OCI-LY3 (cell line): ENCODE results near the gene IGFBP7.

Experiments used
- H2AFZ ChIP-seq: fragments of 200-600, 300-600 bp; shearing (Covaris generic); 2 replicates; pipeline ENCODE4 v1.6.0; 2014; ENCODE audit warnings: antibody characterized with exemption, low read depth, low read length
- H3K27ac ChIP-seq: fragments of 200-600, 300-600 bp; sonication (generic); 2 replicates; pipeline ENCODE4 v1.5.1; 2014; ENCODE audit warnings: mild to moderate bottlenecking, low read length, moderate library complexity, mixed read lengths
- H3K27me3 ChIP-seq: fragments of 200-600, 300-600 bp; sonication (generic); 2 replicates; pipeline ENCODE4 v1.6.1; 2014; ENCODE audit warnings: low read depth, low read length, mixed read lengths
- H3K36me3 ChIP-seq: fragments of 200-600, 300-600 bp; sonication (generic); replicated peaks from 2 replicates; pipeline ENCODE3; 2014; ENCODE audit warnings: low read depth, low read length, mixed read lengths
- H3K4me1 ChIP-seq: fragments of 300-600, 200-600 bp; sonication (generic); 2 replicates; pipeline ENCODE4 v1.6.1; 2014; ENCODE audit warnings: low read length, mixed read lengths
- H3K4me2 ChIP-seq: fragments of 200-600, 300-600 bp; sonication (generic); 2 replicates; pipeline ENCODE4 v1.6.1; 2014; ENCODE audit warnings: low read length, mixed read lengths
- H3K4me3 ChIP-seq: fragments of 300-600, 200-600 bp; sonication (generic); 2 replicates; pipeline ENCODE4 v1.5.1; 2014; ENCODE audit warnings: antibody characterized with exemption, mild to moderate bottlenecking, low read length, moderate library complexity
- H3K79me2 ChIP-seq: fragments of 300-600, 200-600 bp; shearing (Covaris generic); 2 replicates; pipeline ENCODE4 v1.6.1; 2014; ENCODE audit warnings: mild to moderate bottlenecking, low read length, mixed read lengths
- H3K9ac ChIP-seq: fragments of 300-600, 200-600 bp; shearing (Covaris generic); 2 replicates; pipeline ENCODE4 v1.6.0; 2014; ENCODE audit warnings: mild to moderate bottlenecking, low read length, moderate library complexity
- H3K9me3 ChIP-seq: fragments of 200-600, 300-600 bp; shearing (Covaris generic); 2 replicates; pipeline ENCODE4 v1.6.1; 2014; ENCODE audit warnings: low read length, mixed read lengths; ENCODE audit not compliant: insufficient read depth
- H4K20me1 ChIP-seq: fragments of 200-600, 300-600 bp; sonication (generic); 2 replicates; pipeline ENCODE4 v1.6.1; 2016; ENCODE audit warnings: low read length, mixed read lengths; ENCODE audit not compliant: insufficient read depth
- EZH2phosphoT487 ChIP-seq: fragments of 200-600 bp; shearing (Covaris generic); IDR thresholded peaks from 2 replicates; pipeline ENCODE4 v1.6.1; 2018; ENCODE audit warnings: antibody characterized with exemption, mixed run types, low read depth
- TF ChIP-seq, protein P1 (sequence below): fragments of 200-600, 300-600 bp; sonication (generic); IDR thresholded peaks from 2 replicates; pipeline ENCODE4 v1.5.1; 2014; ENCODE audit warnings: antibody characterized with exemption, low read length, low read depth

The IGFBP7 gene

DNA sequence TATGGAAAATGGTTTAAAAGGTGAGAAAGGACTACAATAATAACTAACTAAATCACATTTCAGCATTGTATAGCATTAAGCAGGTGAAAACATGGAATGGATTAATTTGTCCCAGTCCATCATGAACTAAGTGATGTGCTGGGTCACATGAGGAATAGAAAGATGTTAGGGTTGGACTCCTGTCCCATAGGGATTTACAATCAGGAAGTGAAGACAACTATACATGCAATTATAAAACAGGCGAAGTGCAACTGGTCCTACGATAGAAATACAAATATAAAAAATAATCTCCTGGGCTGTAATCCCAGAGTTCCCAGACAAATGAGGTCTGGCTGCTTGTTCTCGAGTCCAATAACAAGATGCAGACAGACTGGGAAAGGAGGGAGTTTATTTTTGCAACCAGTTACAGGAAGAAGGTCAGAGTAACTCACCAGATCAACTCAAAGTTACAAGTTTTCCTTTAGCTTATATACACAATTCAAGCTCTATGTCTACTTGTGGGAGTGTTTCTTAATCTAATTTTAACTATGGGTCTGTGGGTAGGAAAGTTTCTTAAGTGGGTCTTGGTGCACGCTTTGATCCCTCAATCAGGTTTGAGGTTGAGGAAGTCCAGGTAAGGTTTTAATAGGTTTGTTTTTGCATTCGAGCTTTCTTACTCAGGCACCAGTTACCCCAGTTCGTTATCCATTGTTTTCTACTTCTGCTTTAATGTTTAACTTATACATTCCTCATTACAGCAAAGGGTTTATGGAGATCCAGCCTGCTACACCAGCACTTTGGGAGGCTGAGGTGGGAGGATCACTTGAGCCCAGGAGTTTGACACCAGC is 50.1 kb downstream of the IGFBP7 start:
- Histone ChIP-seq H3K9ac (no peak overlapping the region), H3K4me1 (no peaks in the 10 kb centered on the region; the same call in 1 of the 2 replicates), H2AFZ (no peak overlapping the region), H3K27me3 (no peaks in the 10 kb centered on the region; the same call in 1 of the 2 replicates), H3K4me2 (no peak overlapping the region), H3K27ac (no peak overlapping the region), H3K4me3 (no peak overlapping the region), H3K36me3 (no peaks in the 10 kb centered on the region), H3K79me2 (no peaks in the 10 kb centered on the region), H4K20me1 (no peaks in the 10 kb centered on the region), H3K9me3 (no peaks in the 10 kb centered on the region)
- no peak for TF ChIP-seq EZH2phosphoT487
- TF ChIP-seq, protein P1, sequence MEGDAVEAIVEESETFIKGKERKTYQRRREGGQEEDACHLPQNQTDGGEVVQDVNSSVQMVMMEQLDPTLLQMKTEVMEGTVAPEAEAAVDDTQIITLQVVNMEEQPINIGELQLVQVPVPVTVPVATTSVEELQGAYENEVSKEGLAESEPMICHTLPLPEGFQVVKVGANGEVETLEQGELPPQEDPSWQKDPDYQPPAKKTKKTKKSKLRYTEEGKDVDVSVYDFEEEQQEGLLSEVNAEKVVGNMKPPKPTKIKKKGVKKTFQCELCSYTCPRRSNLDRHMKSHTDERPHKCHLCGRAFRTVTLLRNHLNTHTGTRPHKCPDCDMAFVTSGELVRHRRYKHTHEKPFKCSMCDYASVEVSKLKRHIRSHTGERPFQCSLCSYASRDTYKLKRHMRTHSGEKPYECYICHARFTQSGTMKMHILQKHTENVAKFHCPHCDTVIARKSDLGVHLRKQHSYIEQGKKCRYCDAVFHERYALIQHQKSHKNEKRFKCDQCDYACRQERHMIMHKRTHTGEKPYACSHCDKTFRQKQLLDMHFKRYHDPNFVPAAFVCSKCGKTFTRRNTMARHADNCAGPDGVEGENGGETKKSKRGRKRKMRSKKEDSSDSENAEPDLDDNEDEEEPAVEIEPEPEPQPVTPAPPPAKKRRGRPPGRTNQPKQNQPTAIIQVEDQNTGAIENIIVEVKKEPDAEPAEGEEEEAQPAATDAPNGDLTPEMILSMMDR = no peak

DNA sequence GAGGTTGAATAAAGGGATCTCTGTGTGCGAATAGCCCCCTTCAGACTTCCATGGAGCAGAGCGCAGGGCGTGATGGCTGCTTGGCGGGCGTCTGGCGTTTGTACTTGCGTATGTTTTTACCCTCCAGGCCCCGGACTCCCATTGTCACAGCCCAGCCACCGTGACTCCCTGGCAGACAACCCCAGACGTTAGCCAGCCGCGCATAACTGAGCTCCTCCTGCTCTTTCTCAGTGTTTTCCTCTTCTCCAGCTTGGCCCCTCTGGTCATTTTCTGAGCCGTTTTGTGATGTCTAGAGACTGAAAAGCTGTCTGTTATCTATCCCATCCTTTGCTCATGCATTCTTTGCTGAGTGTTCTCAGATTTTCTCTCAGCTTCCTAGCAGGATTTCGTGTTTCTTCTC is 54.3 kb downstream of the IGFBP7 start:
- Histone ChIP-seq H3K4me3 (no peak overlapping the region), H3K79me2 (no peaks in the 10 kb centered on the region), H3K27me3 (no peaks in the 10 kb centered on the region; the same call in 1 of the 2 replicates), H3K27ac (no peak overlapping the region), H3K4me2 (no peak overlapping the region), H3K9me3 (no peaks in the 10 kb centered on the region), H3K9ac (no peak overlapping the region), H2AFZ (no peak overlapping the region), H4K20me1 (no peaks in the 10 kb centered on the region), H3K36me3 (no peaks in the 10 kb centered on the region), H3K4me1 (no peaks in the 10 kb centered on the region; the same call in 1 of the 2 replicates)
- TF ChIP-seq EZH2phosphoT487 = no peak
- TF ChIP-seq, protein P1 = no peak

DNA sequence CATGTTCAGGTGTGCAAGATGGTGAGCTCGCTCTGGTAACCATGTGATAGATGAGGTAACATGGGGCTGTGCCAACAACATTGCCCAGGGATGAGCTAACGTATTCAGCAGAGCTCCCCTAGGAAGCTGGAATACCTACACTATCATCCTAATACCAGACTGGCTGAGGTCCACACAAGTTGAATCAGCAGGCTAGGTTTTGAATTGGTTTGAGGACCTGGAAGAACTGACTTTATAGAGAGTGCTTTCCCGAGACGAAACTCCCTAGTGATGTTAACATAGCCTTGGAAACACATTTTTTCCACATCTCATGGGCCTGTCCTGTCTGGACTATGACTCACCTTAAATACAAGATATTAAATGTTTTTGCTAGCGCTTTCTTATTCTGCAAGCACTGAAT is 56.7 kb downstream of the IGFBP7 start:
- Histone ChIP-seq H3K36me3 (no peaks in the 10 kb centered on the region), H3K9ac (no peak overlapping the region), H3K4me3 (no peak overlapping the region), H3K9me3 (no peaks in the 10 kb centered on the region), H3K27ac (no peak overlapping the region), H3K4me2 (no peak overlapping the region), H4K20me1 (no peaks in the 10 kb centered on the region), H3K4me1 (no peaks in the 10 kb centered on the region), H3K27me3 (no peaks in the 10 kb centered on the region; the same call in 1 of the 2 replicates), H2AFZ (no peak overlapping the region), H3K79me2 (no peaks in the 10 kb centered on the region)
- no peak for TF ChIP-seq EZH2phosphoT487
- TF ChIP-seq, protein P1 = no peak

DNA sequence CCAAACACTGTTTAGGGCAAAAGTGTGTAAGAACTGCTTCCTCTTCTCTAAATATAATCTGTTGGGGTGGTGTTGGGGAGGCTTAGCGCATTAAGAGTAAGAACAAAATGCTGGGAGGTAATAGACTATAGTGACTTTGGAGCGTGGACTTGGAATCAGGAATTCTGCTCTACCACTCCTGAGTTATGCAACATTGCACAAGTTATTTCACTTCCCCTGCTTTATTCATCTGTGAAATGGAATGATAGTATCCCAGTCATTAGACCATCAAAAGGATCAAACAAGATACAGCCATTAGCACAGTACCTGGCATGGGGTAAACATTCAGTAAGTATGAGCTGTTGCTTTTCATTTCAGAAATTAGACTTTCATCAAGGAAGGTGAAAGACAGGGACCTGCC is 58.7 kb downstream of the IGFBP7 start:
- no peak overlapping the region for H3K4me3 ChIP-seq
- H3K27me3 ChIP-seq = no peaks in the 10 kb centered on the region
- H3K4me2 ChIP-seq = no peak overlapping the region
- H3K4me1 ChIP-seq = no peaks in the 10 kb centered on the region
- H4K20me1 ChIP-seq = no peaks in the 10 kb centered on the region
- no peaks in the 10 kb centered on the region for H3K79me2 ChIP-seq
- no peak overlapping the region for H3K27ac ChIP-seq
- no peaks in the 10 kb centered on the region for H3K9me3 ChIP-seq
- no peak overlapping the region for H2AFZ ChIP-seq
- H3K9ac ChIP-seq = no peak overlapping the region
- TF ChIP-seq EZH2phosphoT487 = no peak
- TF ChIP-seq, protein P1 = no peak
- no peaks in the 10 kb centered on the region for H3K36me3 ChIP-seq
